ENCODE data around the gene GLTP.

The GLTP gene

GRCh38 chr12:109822951-109823411 is 57.4 kb downstream of the GLTP start:
- DNase-seq = no peak
- no peaks in the 10 kb centered on the region for H3K9me2 ChIP-seq (replicated peaks; ENCODE audit: insufficient read depth, low read length)

GRCh38 chr12:109822416-109822815 is 57.9 kb downstream of the GLTP start:
- H2AFZ ChIP-seq (ENCODE audit: low read length) = no peak overlapping the region
- no peak for DNase-seq
- no peaks in the 10 kb centered on the region for H3K4me1 ChIP-seq (ENCODE audit: low read length)
- no peak overlapping the region for H3K9ac ChIP-seq (ENCODE audit: low read length)
- no peaks in the 10 kb centered on the region for H3K27me3 ChIP-seq (replicated peaks; ENCODE audit: insufficient read depth, low read length)
- H3K4me3 ChIP-seq (ENCODE audit: low read length) = no peak overlapping the region
- no peaks in the 10 kb centered on the region for H3K79me2 ChIP-seq (ENCODE audit: low read length)
- H3K9me3 ChIP-seq (replicated peaks; ENCODE audit: insufficient read depth, low read length) = no peaks in the 10 kb centered on the region
- TF ChIP-seq EZH2 (optimal IDR thresholded peaks at IDR 0.05; ENCODE audit: low read depth, low read length) (no peak), EZH2phosphoT487 (IDR thresholded peaks at IDR 0.05; ENCODE audit: low read length) (no peak)
- H3K27ac ChIP-seq (ENCODE audit: low read length) = no peak overlapping the region
- H3K4me2 ChIP-seq (ENCODE audit: low read depth, low read length) = no peak overlapping the region
- H3K9me2 ChIP-seq (replicated peaks; ENCODE audit: insufficient read depth, low read length) = no peaks in the 10 kb centered on the region
- H3F3A ChIP-seq (ENCODE audit: insufficient read depth, low read length) = no peaks in the 10 kb centered on the region
- H3K36me3 ChIP-seq (replicated peaks; ENCODE audit: insufficient read depth, low read length) = no peaks in the 10 kb centered on the region
- H4K20me1 ChIP-seq (ENCODE audit: insufficient read depth, low read length) = no peaks in the 10 kb centered on the region

More at GRCh38 chr12:109822951-109823411, 57.4 kb downstream of the GLTP start:
- no peaks in the 10 kb centered on the region for H3F3A ChIP-seq (ENCODE audit: insufficient read depth, low read length)
- H3K9ac ChIP-seq (ENCODE audit: low read length) = no peak overlapping the region
- H3K9me3 ChIP-seq (replicated peaks; ENCODE audit: insufficient read depth, low read length) = no peaks in the 10 kb centered on the region
- H3K4me2 ChIP-seq (ENCODE audit: low read depth, low read length) = no peak overlapping the region
- no peaks in the 10 kb centered on the region for H3K79me2 ChIP-seq (ENCODE audit: low read length)
- H3K27me3 ChIP-seq (replicated peaks; ENCODE audit: insufficient read depth, low read length) = no peaks in the 10 kb centered on the region
- H4K20me1 ChIP-seq (ENCODE audit: insufficient read depth, low read length) = no peaks in the 10 kb centered on the region
- H2AFZ ChIP-seq (ENCODE audit: low read length) = no peak overlapping the region
- no peaks in the 10 kb centered on the region for H3K36me3 ChIP-seq (replicated peaks; ENCODE audit: insufficient read depth, low read length)
- no peaks in the 10 kb centered on the region for H3K4me1 ChIP-seq (ENCODE audit: low read length)
- no peak overlapping the region for H3K27ac ChIP-seq (ENCODE audit: low read length)
- TF ChIP-seq CTCF (IDR thresholded peaks at IDR 0.05; ENCODE audit: low read length) = no peak
- no peak for TF ChIP-seq EZH2phosphoT487 (IDR thresholded peaks at IDR 0.05; ENCODE audit: low read length)
- no peak for TF ChIP-seq EZH2 (optimal IDR thresholded peaks at IDR 0.05; ENCODE audit: low read depth, low read length)
- H3K4me3 ChIP-seq (ENCODE audit: low read length) = no peak overlapping the region

- no peaks in the 10 kb centered on the region for H3K79me2 ChIP-seq (ENCODE audit: low read length)
- H3K4me1 ChIP-seq (ENCODE audit: low read length) = no peaks in the 10 kb centered on the region
- no peak overlapping the region for H3K27ac ChIP-seq (ENCODE audit: low read length)
- no peaks in the 10 kb centered on the region for H3K9me2 ChIP-seq (replicated peaks; ENCODE audit: insufficient read depth, low read length)
- no peaks in the 10 kb centered on the region for H4K20me1 ChIP-seq (ENCODE audit: insufficient read depth, low read length)
- no peaks in the 10 kb centered on the region for H3F3A ChIP-seq (ENCODE audit: insufficient read depth, low read length)
- no peak overlapping the region for H2AFZ ChIP-seq (ENCODE audit: low read length)
- no peaks in the 10 kb centered on the region for H3K27me3 ChIP-seq (replicated peaks; ENCODE audit: insufficient read depth, low read length)
- H3K4me2 ChIP-seq (ENCODE audit: low read depth, low read length) = no peak overlapping the region
- H3K4me3 ChIP-seq (ENCODE audit: low read length) = no peak overlapping the region
- no peak for TF ChIP-seq EZH2phosphoT487 (IDR thresholded peaks at IDR 0.05; ENCODE audit: low read length)
- TF ChIP-seq CTCF (IDR thresholded peaks at IDR 0.05; ENCODE audit: low read length) = no peak
- no peak for TF ChIP-seq EZH2 (optimal IDR thresholded peaks at IDR 0.05; ENCODE audit: low read depth, low read length)
- no peaks in the 10 kb centered on the region for H3K36me3 ChIP-seq (replicated peaks; ENCODE audit: insufficient read depth, low read length)
- no peak overlapping the region for H3K9ac ChIP-seq (ENCODE audit: low read length)
- no peaks in the 10 kb centered on the region for H3K9me3 ChIP-seq (replicated peaks; ENCODE audit: insufficient read depth, low read length)
- no peak for DNase-seq
Measured at GRCh38 chr12:109821968-109822367, 58.4 kb downstream of the GLTP start.

- DNase-seq = no peak
- H3K36me3 ChIP-seq (replicated peaks; ENCODE audit: insufficient read depth, low read length) = no peaks in the 10 kb centered on the region
- no peak overlapping the region for H3K9ac ChIP-seq (ENCODE audit: low read length)
- H3F3A ChIP-seq (ENCODE audit: insufficient read depth, low read length) = no peaks in the 10 kb centered on the region
- no peak overlapping the region for H3K27ac ChIP-seq (ENCODE audit: low read length)
- no peaks in the 10 kb centered on the region for H3K79me2 ChIP-seq (ENCODE audit: low read length)
- H4K20me1 ChIP-seq (ENCODE audit: insufficient read depth, low read length) = no peaks in the 10 kb centered on the region
- no peaks in the 10 kb centered on the region for H3K4me1 ChIP-seq (ENCODE audit: low read length)
- H2AFZ ChIP-seq (ENCODE audit: low read length) = no peak overlapping the region
- no peak for TF ChIP-seq EZH2 (optimal IDR thresholded peaks at IDR 0.05; ENCODE audit: low read depth, low read length)
- TF ChIP-seq EZH2phosphoT487 (IDR thresholded peaks at IDR 0.05; ENCODE audit: low read length) = no peak
- no peak for TF ChIP-seq CTCF (IDR thresholded peaks at IDR 0.05; ENCODE audit: low read length)
- H3K27me3 ChIP-seq (replicated peaks; ENCODE audit: insufficient read depth, low read length) = no peaks in the 10 kb centered on the region
- H3K9me3 ChIP-seq (replicated peaks; ENCODE audit: insufficient read depth, low read length) = no peaks in the 10 kb centered on the region
- no peak overlapping the region for H3K4me3 ChIP-seq (ENCODE audit: low read length)
- no peaks in the 10 kb centered on the region for H3K9me2 ChIP-seq (replicated peaks; ENCODE audit: insufficient read depth, low read length)
- no peak overlapping the region for H3K4me2 ChIP-seq (ENCODE audit: low read depth, low read length)
Measured at GRCh38 chr12:109820816-109821381, 59.4 kb downstream of the GLTP start.

All from MM.1S (cell line).